ENCODE data around the gene SYPL2.
"Not testable (repeated sequence)": the region's sequence is repeated elsewhere in the genome, so short reads cannot be mapped to it uniquely, and the experiment has no call there.

Gene SYPL2

GRCh38 chr1:109466452-109467300, at the start of gene SYPL2:
TSS of gene SYPL2 (plus strand) at chr1:109466546. CDS start at chr1:109466844, 298 bp downstream.
- no peak for DNase-seq

- DNase-seq: no peak
Measured at GRCh38 chr1:109423498-109423897, 42.8 kb upstream of the SYPL2 start.

- DNase-seq: peak; percentile 17
Measured at GRCh38 chr1:109425391-109426280, 40.7 kb upstream of the SYPL2 start.

- peak; percentile 96 for DNase-seq
Measured at GRCh38 chr1:109426281-109427170, 39.8 kb upstream of the SYPL2 start, which contains the start of gene PSMA5. TSS of gene PSMA5 (minus strand) at chr1:109426448. CDS start at chr1:109426330, 118 bp downstream.

- DNase-seq: no peak
Measured at GRCh38 chr1:109427171-109427467, 39.2 kb upstream of the SYPL2 start.

GRCh38 chr1:109432336-109432735, 34.0 kb upstream of the SYPL2 start:
- no peak for DNase-seq

- DNase-seq: no peak
Measured at GRCh38 chr1:109433322-109433721, 33.0 kb upstream of the SYPL2 start.

- no peak for DNase-seq
Measured at GRCh38 chr1:109434484-109434883, 31.9 kb upstream of the SYPL2 start.

- DNase-seq: no peak
Measured at GRCh38 chr1:109438798-109439297, 27.5 kb upstream of the SYPL2 start.

- no peak for DNase-seq
Measured at GRCh38 chr1:109441069-109441468, 25.3 kb upstream of the SYPL2 start.

- no peak for DNase-seq
Measured at GRCh38 chr1:109443476-109443875, 22.9 kb upstream of the SYPL2 start.

- DNase-seq: no peak
Measured at GRCh38 chr1:109444346-109444745, 22.0 kb upstream of the SYPL2 start.

- not testable (repeated sequence) for DNase-seq
Measured at GRCh38 chr1:109445949-109446695, 20.2 kb upstream of the SYPL2 start.

- no peak for DNase-seq
Measured at GRCh38 chr1:109447524-109447923, 18.8 kb upstream of the SYPL2 start.

- DNase-seq: no peak
Measured at GRCh38 chr1:109454497-109455133, 11.7 kb upstream of the SYPL2 start.

- no peak for DNase-seq
Measured at GRCh38 chr1:109457819-109458218, 8.5 kb upstream of the SYPL2 start.

GRCh38 chr1:109466125-109466451, 258 bp upstream of the SYPL2 start:
- no peak for DNase-seq

GRCh38 chr1:109467301-109467777, 993 bp downstream of the SYPL2 start:
- DNase-seq: no peak

GRCh38 chr1:109468061-109468460, 1.7 kb downstream of the SYPL2 start:
- DNase-seq: no peak

- no peak for DNase-seq
Measured at GRCh38 chr1:109468903-109469302, 2.6 kb downstream of the SYPL2 start.

- DNase-seq: no peak
Measured at GRCh38 chr1:109470245-109470644, 3.9 kb downstream of the SYPL2 start.
